Glutamatergic neuron (in vitro differentiated cells): Measurements from ENCODE around the gene ZNF239. TPM values are rescaled to one million over a fixed set of nuclear protein-coding genes. Genes with fewer than 3 reads are reported as not detected.
A peak's percentile ranks its signal among the peaks of the same experiment; 100 is the strongest.

Experiments
- DNase-seq: peaks from one replicate; pipeline ENCODE4 v3.0.0; 2022
- H3K27ac Mint-ChIP-seq: one replicate; pipeline ENCODE4 v1.8.0; 2020; ENCODE audit warnings: mild to moderate bottlenecking, mixed read lengths, inconsistent platforms; ENCODE audit not compliant: unreplicated experiment
- H3K27me3 Mint-ChIP-seq: one replicate; pipeline ENCODE4 v1.8.0; 2020; ENCODE audit warnings: mild to moderate bottlenecking, moderate library complexity, mixed read lengths, inconsistent platforms; ENCODE audit not compliant: unreplicated experiment
- H3K36me3 Mint-ChIP-seq: one replicate; pipeline ENCODE4 v1.8.0; 2020; ENCODE audit warnings: mild to moderate bottlenecking, mixed read lengths, inconsistent platforms; ENCODE audit not compliant: unreplicated experiment
- H3K4me1 Mint-ChIP-seq: one replicate; pipeline ENCODE4 v1.8.0; 2020; ENCODE audit warnings: mild to moderate bottlenecking, low read depth, mixed read lengths, inconsistent platforms; ENCODE audit not compliant: unreplicated experiment
- H3K4me3 Mint-ChIP-seq: one replicate; pipeline ENCODE4 v1.8.0; 2020; ENCODE audit warnings: mild to moderate bottlenecking, mixed read lengths, inconsistent platforms; ENCODE audit not compliant: unreplicated experiment
- H3K9me3 Mint-ChIP-seq: one replicate; pipeline ENCODE4 v1.8.0; 2020; ENCODE audit warnings: mild to moderate bottlenecking, moderate library complexity, mixed read lengths, inconsistent platforms; ENCODE audit not compliant: unreplicated experiment
- CTCF ChIP-seq: fragments of 200-600 bp; sonication (generic); IDR thresholded peaks from one replicate; pipeline ENCODE4 v1.5.0; 2021; ENCODE audit not compliant: partially characterized antibody, unreplicated experiment
- total RNA-seq: library from RNA; stranded (reverse); fragmentation: NEBNext Ultra II Directional; extraction: Animal tissue kit (Norgen Biotek cat#: 25700); gene quantifications from one replicate; pipeline ENCODE4 v1.2.1, GENCODE V29; 2021; ENCODE audit not compliant: unreplicated experiment

The ZNF239 gene
- total RNA-seq, 1 donor from 2014 or later = 4.1 TPM

- Mint-ChIP-seq H3K27ac (no peak overlapping the region), H3K4me3 (no peak overlapping the region), H3K4me1 (no peaks in the 10 kb centered on the region), H3K27me3 (no peaks in the 10 kb centered on the region), H3K36me3 (peaks cover 25% of the 10 kb centered on the region), H3K9me3 (peaks cover 10% of the 10 kb centered on the region)
- no peak for DNase-seq
- no peak for TF ChIP-seq CTCF
These were observed 42.4 kb upstream of the ZNF239 start for GRCh38 chr10:43616697-43617370.

- Mint-ChIP-seq H3K4me1 (peaks cover 7% of the 10 kb centered on the region), H3K27ac (no peak overlapping the region), H3K9me3 (peaks cover 13% of the 10 kb centered on the region), H3K27me3 (peaks cover 4% of the 10 kb centered on the region), H3K4me3 (no peak overlapping the region), H3K36me3 (peaks cover 6% of the 10 kb centered on the region)
- no peak for TF ChIP-seq CTCF
- DNase-seq = no peak
These were observed 36.2 kb upstream of the ZNF239 start for GRCh38 chr10:43610636-43611035.

- Mint-ChIP-seq H3K9me3 (peaks cover 13% of the 10 kb centered on the region), H3K36me3 (peaks cover 4% of the 10 kb centered on the region), H3K27me3 (peaks cover 6% of the 10 kb centered on the region), H3K4me1 (peaks cover 7% of the 10 kb centered on the region), H3K4me3 (peak overlapping the region; percentile 89), H3K27ac (no peak overlapping the region)
- TF ChIP-seq CTCF = no peak
- no peak for DNase-seq
These were observed 32.8 kb upstream of the ZNF239 start for GRCh38 chr10:43607199-43607573.

- peak; percentile 87 for DNase-seq
- H3K27me3 Mint-ChIP-seq = peaks cover 6% of the 10 kb centered on the region
- peak within 1 kb of the TSS; percentile 73 for H3K27ac Mint-ChIP-seq
- peaks cover 4% of the 10 kb centered on the region for H3K36me3 Mint-ChIP-seq
- H3K4me1 Mint-ChIP-seq = peaks cover 7% of the 10 kb centered on the region
- H3K9me3 Mint-ChIP-seq = peaks cover 13% of the 10 kb centered on the region
- peak within 1 kb of the TSS; percentile 89 for H3K4me3 Mint-ChIP-seq
- TF ChIP-seq CTCF = no peak
These were observed 32.1 kb upstream of the ZNF239 start, which contains the start of gene ZNF485 for GRCh38 chr10:43606323-43607198. Gene ZNF485, plus strand, starts transcription at chr10:43606438. Its CDS starts 613 bp downstream, at chr10:43607051.
